Stimulated activated CD8-positive, alpha-beta memory T cell treated with anti-CD3 and anti-CD28 coated beads, Interleukin-12 subunit alpha, Interleukin-12 subunit beta, amount 100 ng/mL, for 4 hours (primary cell): ENCODE results near the gene ZNF836.
"Not testable (repeated sequence)": the region's sequence is repeated elsewhere in the genome, so short reads cannot be mapped to it uniquely, and the experiment has no call there.

ENCODE experiments used
- DNase-seq: peaks from one replicate; pipeline ENCODE4 v3.0.0-alpha.2; 2020; ENCODE audit warnings: low read depth

Gene ZNF836

GRCh38 chr19:52171321-52172169 lies at the start of gene ZNF836:
Gene ZNF836, minus strand, starts transcription at chr19:52171621. Its CDS starts 3,549 bp downstream, at chr19:52168072.
- peak; percentile 79 for DNase-seq

GRCh38 chr19:52221031-52221430 lies 49.6 kb upstream of the ZNF836 start:
- no peak for DNase-seq

- DNase-seq: no peak
Measured at GRCh38 chr19:52219611-52220010, 48.2 kb upstream of the ZNF836 start.

- no peak for DNase-seq
Measured at GRCh38 chr19:52217576-52217975, 46.2 kb upstream of the ZNF836 start.

GRCh38 chr19:52216401-52216800 lies 45.0 kb upstream of the ZNF836 start:
- no peak for DNase-seq

- no peak for DNase-seq
Measured at GRCh38 chr19:52214241-52214640, 42.8 kb upstream of the ZNF836 start.

GRCh38 chr19:52212572-52213255 lies 41.3 kb upstream of the ZNF836 start:
- no peak for DNase-seq

- no peak for DNase-seq
Measured at GRCh38 chr19:52211926-52212571, 40.6 kb upstream of the ZNF836 start.

- DNase-seq: no peak
Measured at GRCh38 chr19:52211203-52211602, 39.8 kb upstream of the ZNF836 start.

GRCh38 chr19:52206481-52206880 lies 35.1 kb upstream of the ZNF836 start:
- DNase-seq: no peak

- DNase-seq: not testable (repeated sequence)
Measured at GRCh38 chr19:52200755-52201391, 29.5 kb upstream of the ZNF836 start.

GRCh38 chr19:52200044-52200443 lies 28.6 kb upstream of the ZNF836 start:
- DNase-seq: no peak

GRCh38 chr19:52198678-52199077 lies 27.3 kb upstream of the ZNF836 start:
- no peak for DNase-seq

- no peak for DNase-seq
Measured at GRCh38 chr19:52197964-52198363, 26.5 kb upstream of the ZNF836 start.

- no peak for DNase-seq
Measured at GRCh38 chr19:52196256-52196967, 25.0 kb upstream of the ZNF836 start.

- no peak for DNase-seq
Measured at GRCh38 chr19:52191951-52192350, 20.5 kb upstream of the ZNF836 start.

- DNase-seq: no peak
Measured at GRCh38 chr19:52191389-52191788, 20.0 kb upstream of the ZNF836 start.

GRCh38 chr19:52190487-52191293 lies 19.3 kb upstream of the ZNF836 start:
- DNase-seq: no peak

- DNase-seq: peak; percentile 95
Measured at GRCh38 chr19:52189735-52190486, 18.5 kb upstream of the ZNF836 start, which contains the start of gene PPP2R1A. Gene PPP2R1A, plus strand, starts transcription at chr19:52190052. Its CDS starts 45 bp downstream, at chr19:52190097.
